NB4 (cell line): ENCODE results near the gene GABRG3.

Experiments used
- CTCF ChIP-seq: IDR thresholded peaks from one replicate; pipeline ENCODE4 v1.5.1; 2012; ENCODE audit warnings: low read depth, low read length
- MYC ChIP-seq: IDR thresholded peaks from 2 replicates; pipeline ENCODE4 v1.6.1; 2011; ENCODE audit warnings: low read depth, low read length
- POLR2A ChIP-seq: IDR thresholded peaks from 2 replicates; pipeline ENCODE4 v1.6.1; 2011; ENCODE audit warnings: mild to moderate bottlenecking; ENCODE audit not compliant: insufficient read length; ENCODE audit errors: extremely low read depth

GRCh38 chr15:27101982-27102381 lies 131.0 kb downstream of the GABRG3 start:
- no peak for TF ChIP-seq CTCF
- no peak for TF ChIP-seq MYC
- no peak for TF ChIP-seq POLR2A
